Nucleus accumbens (tissue), 56 donors: ENCODE measurements around the gene MRNIP.

Experiments used
- DNase-seq, 56 donors: peaks; one replicate each; lab custom pipeline; 2025; lab: John Stamatoyannopoulos, UW

MRNIP gene, protein sequence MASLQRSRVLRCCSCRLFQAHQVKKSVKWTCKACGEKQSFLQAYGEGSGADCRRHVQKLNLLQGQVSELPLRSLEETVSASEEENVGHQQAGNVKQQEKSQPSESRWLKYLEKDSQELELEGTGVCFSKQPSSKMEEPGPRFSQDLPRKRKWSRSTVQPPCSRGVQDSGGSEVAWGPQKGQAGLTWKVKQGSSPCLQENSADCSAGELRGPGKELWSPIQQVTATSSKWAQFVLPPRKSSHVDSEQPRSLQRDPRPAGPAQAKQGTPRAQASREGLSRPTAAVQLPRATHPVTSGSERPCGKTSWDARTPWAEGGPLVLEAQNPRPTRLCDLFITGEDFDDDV

DNA sequence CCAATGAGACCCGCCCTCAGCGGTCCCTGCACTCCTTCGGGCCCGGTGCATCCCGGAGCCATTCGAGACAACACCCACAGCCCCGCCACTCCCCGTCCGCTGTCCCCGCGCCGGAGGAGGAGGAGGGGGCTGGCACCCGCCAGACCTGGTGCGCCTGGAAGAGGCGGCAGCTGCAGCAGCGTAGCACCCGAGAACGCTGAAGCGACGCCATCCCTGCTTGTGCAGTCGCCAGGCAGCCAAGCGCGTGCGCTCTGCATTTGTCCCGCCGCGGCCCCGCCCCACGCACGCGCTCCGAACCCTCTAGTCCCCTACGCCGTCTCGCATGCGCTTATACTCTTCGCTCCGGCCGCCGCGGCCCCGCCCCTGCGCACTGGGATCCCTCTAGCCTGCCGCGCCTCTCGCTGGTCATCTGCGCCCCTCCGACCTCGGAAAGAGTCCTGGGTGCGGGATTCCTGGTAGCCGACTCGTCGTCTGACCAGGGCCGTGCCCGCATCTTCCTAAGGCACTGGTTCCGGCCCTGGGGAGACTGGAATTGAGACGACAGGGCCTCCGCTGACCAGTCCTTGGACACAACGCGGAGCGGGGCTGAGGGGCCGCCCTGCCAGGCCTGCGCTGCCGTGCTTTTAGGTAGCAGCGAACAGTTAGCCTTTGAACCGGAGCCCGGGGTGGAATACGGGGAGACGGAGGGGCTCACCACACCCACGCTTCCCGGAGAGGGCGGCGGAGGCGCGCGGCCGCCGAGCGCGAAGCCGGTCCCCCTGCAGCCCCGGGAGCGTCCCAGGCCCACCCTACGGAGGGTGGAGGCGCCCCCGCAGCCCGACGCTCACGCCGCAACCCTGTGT lies at the start of gene MRNIP:
Gene MRNIP, minus strand, starts transcription at position 232 of the 842 bp plus-strand sequence. Its CDS starts 21 bp downstream, at position 211.
- peak; percentile 71 to 98 (median 93) for DNase-seq

- DNase-seq: peak in 45 of 56 donors; percentile 9 to 75 (median 55)
These were observed 49.1 kb upstream of the MRNIP start, which contains the start of gene TBC1D9B for GRCh38 chr5:179907556-179908324. Gene TBC1D9B (minus strand): TSS chr5:179907897. CDS start chr5:179907821, 76 bp downstream.

DNA sequence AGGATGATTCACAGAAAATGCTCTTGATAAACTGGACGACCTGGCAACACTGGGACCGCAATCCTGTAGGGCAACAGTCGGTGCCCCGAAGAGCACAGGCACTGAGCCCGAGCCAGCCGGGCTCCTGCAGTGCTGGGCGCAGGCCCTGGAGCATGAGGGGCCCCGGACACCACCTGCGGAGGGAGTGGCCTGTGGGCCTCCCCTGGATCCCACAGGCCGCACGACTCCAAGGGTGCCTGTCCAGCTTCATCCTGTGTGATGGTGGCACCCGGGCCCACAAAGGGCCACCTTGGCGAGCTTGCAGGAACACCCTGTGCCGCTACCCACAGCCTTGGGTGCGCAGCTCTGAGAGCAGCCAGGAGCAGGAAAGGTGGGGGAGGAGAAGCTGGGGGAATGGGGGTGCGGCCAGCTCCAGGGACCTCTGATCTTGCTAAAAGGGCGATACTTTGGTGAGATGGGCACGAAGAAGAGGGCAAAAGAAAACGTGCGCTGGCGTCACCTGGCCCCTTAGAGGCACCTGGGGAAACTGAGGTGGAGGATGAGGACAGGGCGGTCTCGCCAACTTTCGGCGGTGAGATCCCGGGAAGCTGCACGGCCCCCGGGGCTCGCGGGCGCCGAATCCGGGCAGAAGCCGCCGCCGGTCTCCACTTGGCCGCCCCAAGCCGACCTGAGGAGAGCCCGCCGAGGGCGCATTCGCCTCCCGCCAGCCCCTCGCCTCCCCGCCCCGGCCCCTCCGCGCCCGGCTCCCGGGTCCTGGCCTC lies 48.4 kb upstream of the MRNIP start:
- DNase-seq: peak in 8 of 56 donors; percentile 6 to 40 (median 21)

- no peak for DNase-seq
These were observed 47.7 kb upstream of the MRNIP start for GRCh38 chr5:179906294-179906794.

GRCh38 chr5:179905161-179905560 lies 46.5 kb upstream of the MRNIP start:
- no peak for DNase-seq

DNA sequence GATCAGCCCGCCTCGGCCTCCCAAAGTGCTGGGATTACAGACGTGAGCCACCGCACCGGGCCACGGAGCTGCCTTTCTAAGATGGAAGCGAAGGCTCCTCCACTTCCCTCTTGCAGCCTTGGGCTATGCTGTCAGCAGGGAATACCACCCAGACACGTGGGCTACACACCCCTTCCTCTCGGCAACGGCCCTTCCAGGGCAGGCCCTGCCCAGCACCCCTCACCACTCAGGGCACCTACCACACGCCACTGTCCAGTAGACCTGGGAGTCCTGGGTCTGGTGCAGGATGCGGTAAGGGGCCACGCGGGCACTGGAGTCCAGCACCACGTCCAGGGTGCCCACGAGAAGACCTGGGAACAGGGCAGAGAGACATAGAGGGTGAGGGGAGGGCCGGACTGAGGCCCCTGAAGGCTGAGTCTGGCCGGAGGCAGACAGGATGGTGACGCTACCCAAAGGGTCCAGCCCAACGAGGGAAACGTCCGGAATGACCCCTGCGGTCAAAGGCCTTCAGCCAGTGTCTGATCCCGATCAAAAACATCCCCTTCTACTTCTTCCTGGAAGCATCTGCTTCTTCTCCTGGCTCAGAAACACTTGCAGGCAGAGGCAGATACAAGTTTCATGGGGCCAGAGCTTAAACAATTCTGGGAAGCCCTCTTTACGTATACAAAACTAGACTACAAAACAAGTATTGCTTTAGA lies 46.0 kb upstream of the MRNIP start:
- DNase-seq: no peak

DNA sequence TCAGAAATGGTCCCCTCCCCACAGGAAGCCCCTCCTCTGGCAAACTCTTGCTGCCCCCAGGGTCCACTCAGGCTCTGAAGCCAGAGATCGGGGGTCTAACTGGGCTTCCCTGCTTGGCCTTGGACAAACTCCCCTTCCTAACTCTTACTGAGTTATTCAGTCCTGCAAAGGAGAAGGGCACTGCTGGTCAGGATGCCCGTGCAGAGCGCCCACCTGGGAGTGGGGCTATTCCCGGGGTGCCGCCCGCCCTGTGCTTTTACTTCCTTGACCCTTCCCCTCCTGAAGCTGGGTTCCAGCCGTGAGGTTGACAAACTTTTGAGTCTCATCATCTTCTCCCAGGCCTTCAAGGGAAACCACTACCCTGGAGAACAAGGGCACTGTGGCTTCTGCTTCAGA lies 44.1 kb upstream of the MRNIP start:
- no peak for DNase-seq

DNA sequence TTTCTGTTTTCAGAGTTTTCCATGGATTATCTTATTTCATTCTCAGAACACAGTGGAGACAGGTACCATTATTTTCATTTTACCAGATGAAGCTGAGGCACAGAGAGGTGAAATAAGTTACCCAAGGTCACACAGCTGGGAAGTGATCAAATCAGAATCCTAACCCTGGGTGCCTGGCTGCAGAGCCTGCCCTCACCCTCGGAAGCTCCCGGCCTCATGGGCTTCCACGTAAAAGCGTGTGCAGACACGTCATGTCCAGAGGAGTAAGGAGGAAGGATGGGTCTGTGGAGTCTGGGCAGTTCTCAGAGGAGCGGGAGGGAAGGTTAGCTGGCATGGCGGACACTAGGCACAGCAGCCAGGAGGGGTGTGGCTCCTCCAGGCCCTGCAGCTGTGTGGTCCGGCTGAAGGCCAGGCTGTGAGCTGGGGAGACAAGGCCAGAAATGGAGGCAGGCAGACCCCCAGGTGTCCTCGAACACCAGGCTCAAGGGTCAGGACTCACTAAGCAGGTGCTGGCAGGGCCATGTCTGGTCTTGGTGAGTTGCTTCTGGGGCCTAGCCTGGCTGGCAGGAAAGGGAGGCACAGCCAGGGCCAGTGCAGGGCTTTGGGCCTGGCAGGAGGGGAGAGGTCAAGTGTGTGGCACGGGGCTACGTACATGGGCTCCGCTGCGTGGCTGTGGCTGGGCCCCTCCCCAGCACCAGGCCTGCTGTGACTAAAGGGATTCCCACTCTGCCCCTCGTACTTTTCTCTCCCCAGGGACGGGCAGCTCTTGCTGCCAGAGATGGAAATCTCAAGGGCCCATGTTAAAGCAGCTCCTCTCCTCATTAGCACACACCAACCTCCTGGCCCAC lies 43.5 kb upstream of the MRNIP start:
- no peak for DNase-seq

GRCh38 chr5:179901462-179901861 lies 42.8 kb upstream of the MRNIP start:
- DNase-seq: no peak

- DNase-seq: peak in 11 of 56 donors; percentile 5 to 56 (median 18)
These were observed 42.1 kb upstream of the MRNIP start for GRCh38 chr5:179900711-179901110.

- DNase-seq: no peak
These were observed 41.6 kb upstream of the MRNIP start for GRCh38 chr5:179900206-179900605.

GRCh38 chr5:179895861-179896260 lies 37.2 kb upstream of the MRNIP start:
- no peak for DNase-seq

GRCh38 chr5:179893958-179894895 lies 35.6 kb upstream of the MRNIP start:
- DNase-seq: no peak

GRCh38 chr5:179893076-179893957 lies 34.7 kb upstream of the MRNIP start:
- DNase-seq: no peak

GRCh38 chr5:179892255-179892654 lies 33.6 kb upstream of the MRNIP start:
- no peak for DNase-seq
